ENCODE data around the gene ERCC8.

GRCh38 chr5:60887746-60888145 is 57.1 kb downstream of the ERCC8 start:
- TF ChIP-seq EZH2 (IDR thresholded peaks at IDR 0.05; ENCODE audit: borderline replicate concordance, insufficient read depth, low read length, poor library complexity, severe bottlenecking) (no peak), CTCF (IDR thresholded peaks at IDR 0.05; ENCODE audit: poor library complexity, severe bottlenecking) (no peak), REST (IDR thresholded peaks at IDR 0.05; ENCODE audit: borderline replicate concordance) (no peak), EP300 (conservative IDR thresholded peaks at IDR 0.05; ENCODE audit: poor library complexity, severe bottlenecking) (no peak), POLR2AphosphoS5 (IDR thresholded peaks at IDR 0.05) (no peak), MXI1 (conservative IDR thresholded peaks at IDR 0.05; ENCODE audit: poor library complexity, severe bottlenecking) (no peak)

All from neural cell (in vitro differentiated cells).